KOPT-K1 (cell line): ENCODE data around the gene HEATR9.

ENCODE experiments used
- H3K27ac ChIP-seq: fragments of 200-600 bp; sonication (generic); 2 replicates; pipeline ENCODE4 v1.5.1; 2016; ENCODE audit warnings: antibody characterized with exemption, mild to moderate bottlenecking, low read depth, low read length; ENCODE audit not compliant: poor library complexity, severe bottlenecking
- H3K36me3 ChIP-seq: fragments of 200-600 bp; sonication (generic); 2 replicates; pipeline ENCODE4 v1.5.1; 2017; ENCODE audit warnings: antibody characterized with exemption, mild to moderate bottlenecking, low read length, moderate library complexity; ENCODE audit not compliant: insufficient read depth
- H3K9me3 ChIP-seq: fragments of 200-600 bp; sonication (generic); 2 replicates; pipeline ENCODE4 v1.5.1; 2017; ENCODE audit warnings: antibody characterized with exemption, low read length, mild to moderate bottlenecking; ENCODE audit not compliant: insufficient read depth, poor library complexity, severe bottlenecking

HEATR9 gene

GRCh38 chr17:35812456-35812855 is 56.2 kb downstream of the HEATR9 start:
- Histone ChIP-seq H3K27ac (no peak overlapping the region), H3K9me3 (no peaks in the 10 kb centered on the region)

DNA sequence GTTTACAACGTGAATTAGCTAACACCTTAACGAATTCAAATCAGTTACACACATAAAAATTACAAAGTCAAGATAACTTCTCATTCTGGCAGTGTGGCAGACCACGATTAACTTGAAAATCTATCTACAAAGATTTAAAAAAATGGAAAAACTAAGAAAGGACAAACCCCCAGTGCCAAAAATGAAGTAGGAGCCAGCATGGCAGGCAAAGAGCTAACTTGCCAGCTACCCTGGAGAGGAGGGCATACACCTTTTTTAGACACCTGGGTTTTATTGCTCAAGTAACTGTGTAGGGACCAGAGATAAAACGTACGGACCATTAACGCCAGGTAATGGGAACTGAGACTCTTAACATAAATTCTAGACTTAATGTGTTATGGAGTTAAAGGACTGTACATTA is 56.9 kb downstream of the HEATR9 start:
- Histone ChIP-seq H3K9me3 (no peaks in the 10 kb centered on the region), H3K27ac (no peak overlapping the region), H3K36me3 (peaks cover 53% of the 10 kb centered on the region)

More at GRCh38 chr17:35812456-35812855, 56.2 kb downstream of the HEATR9 start:
- H3K36me3 ChIP-seq = peaks cover 60% of the 10 kb centered on the region

DNA sequence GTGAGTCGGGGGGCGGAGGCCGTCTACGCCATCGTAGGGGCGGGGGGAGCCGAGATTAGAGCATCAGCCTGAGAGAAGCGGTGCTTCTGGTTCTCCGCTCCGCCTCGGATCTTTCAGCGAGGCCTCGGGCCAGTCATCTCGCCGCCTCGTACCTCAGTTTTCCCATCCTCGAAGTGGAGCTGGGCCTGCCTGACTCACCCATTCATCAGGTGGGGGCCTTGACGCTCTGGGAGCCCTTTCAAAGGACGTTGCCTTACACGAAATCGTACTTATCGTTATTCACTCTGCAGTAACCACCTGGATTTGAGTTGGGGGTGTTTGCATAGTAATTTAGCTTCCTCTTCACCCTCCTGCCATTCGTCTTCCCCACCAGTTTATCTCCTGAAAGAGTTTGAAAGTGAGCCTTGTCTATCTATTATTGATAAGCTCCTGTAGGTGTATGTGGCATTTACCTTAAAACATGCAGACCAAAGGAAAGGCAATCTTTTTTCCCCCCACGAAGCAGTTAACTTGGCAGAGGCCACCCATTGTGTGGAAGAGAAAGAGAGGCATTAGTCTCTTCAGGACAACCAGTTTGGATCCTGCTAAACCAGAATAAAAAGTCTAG is 58.7 kb downstream of the HEATR9 start:
- peaks cover 35% of the 10 kb centered on the region for H3K36me3 ChIP-seq
- H3K9me3 ChIP-seq = no peaks in the 10 kb centered on the region
- H3K27ac ChIP-seq = peak overlapping the region; percentile 90

- H3K9me3 ChIP-seq = no peaks in the 10 kb centered on the region
- H3K36me3 ChIP-seq = peaks cover 28% of the 10 kb centered on the region
Observed at GRCh38 chr17:35808962-35809854, 59.5 kb downstream of the HEATR9 start, which contains the start of gene TAF15. Gene TAF15 (plus strand): TSS chr17:35809484. CDS start chr17:35809570, 86 bp downstream.

DNA sequence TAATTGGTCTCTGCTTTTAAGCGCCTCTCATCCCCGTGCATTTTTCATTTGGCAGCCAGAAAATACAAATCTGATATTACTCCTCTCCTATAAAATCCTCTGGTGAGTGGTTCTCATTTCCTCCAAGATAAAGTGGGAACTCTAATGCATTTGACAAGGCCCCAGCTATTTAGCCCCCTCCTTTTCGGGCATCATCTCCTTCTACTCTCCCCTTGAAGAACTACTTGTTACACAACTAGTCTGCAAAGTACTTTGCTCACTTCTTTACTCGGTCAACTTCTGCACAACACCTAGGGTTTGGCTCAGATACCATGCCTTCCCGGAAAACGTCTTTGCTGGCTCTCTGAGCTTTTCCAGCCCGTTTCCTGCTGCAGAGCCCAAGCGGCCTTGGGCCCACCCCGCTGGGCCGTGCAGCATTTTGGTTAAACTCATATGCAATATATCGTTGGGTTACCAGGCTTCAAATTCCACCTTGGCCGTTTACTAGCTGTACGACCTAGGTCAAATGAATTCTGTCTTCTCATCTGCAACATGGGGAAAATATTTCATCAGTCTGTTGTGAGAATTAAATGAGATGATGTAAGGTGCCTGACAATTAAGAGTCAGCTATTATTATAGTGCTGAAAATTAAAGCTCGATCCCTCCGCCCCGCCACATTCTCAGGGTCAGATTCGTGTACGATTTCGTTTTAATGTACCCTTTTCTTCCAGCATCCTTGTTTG is 60.3 kb downstream of the HEATR9 start:
- H3K9me3 ChIP-seq = no peaks in the 10 kb centered on the region
- H3K27ac ChIP-seq = peak overlapping the region; percentile 90
- H3K36me3 ChIP-seq = peaks cover 20% of the 10 kb centered on the region

More at GRCh38 chr17:35808962-35809854, 59.5 kb downstream of the HEATR9 start, which contains the start of gene TAF15:
- H3K27ac ChIP-seq = peak within 1 kb of the TSS; percentile 90

DNA sequence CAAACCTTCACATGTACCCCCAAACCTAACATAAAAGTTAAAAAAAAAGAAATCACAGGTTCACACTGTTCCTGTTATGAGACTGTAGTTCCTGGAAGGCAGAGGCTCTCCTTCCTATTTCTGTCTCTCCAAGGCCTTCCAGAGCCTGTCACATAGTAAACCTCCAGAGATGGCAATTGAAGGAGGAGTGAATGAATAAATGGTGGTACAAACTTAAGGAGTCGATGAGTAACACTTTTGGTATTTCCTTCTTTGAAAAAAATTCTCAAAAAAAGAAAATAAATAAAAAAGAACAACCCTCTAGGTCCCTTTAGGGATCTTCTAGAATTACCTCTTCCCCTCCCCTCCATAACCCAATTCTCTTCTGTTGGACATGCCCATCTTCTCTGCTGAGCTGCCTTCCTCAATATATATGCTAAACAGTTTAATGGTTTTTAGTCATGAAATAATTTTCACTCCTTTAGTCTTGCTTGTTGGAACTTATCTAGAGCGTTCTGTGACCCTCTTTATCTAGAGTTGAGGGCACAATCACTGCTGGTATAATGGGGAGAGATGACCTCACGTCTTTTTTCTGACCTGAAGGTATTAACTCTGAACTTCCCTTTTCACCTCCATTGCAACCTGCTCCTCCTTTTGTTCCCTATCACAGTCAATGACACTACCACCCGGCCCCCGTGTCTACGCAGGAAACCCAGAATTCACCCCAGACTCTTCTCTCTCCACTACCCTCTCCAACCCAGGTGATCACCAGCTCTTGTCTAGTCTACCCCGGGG is 61.1 kb downstream of the HEATR9 start:
- H3K27ac ChIP-seq = peak overlapping the region; percentile 90
- H3K9me3 ChIP-seq = no peaks in the 10 kb centered on the region
- peaks cover 12% of the 10 kb centered on the region for H3K36me3 ChIP-seq
